ENCODE measurements around the gene MMRN2. TPM values are rescaled to one million over a fixed set of nuclear protein-coding genes. Genes with fewer than 3 reads are reported as not detected.

MMRN2 gene
- total and polyA plus RNA-seq, 8 donors = 20.6 to 41.8 (median 30.2) TPM

GRCh38 chr10:86904600-86904999, 52.8 kb downstream of the MMRN2 start:
- H3K9me3 ChIP-seq = peaks cover 0 to 4% of the 10 kb centered on the region in 2 donors
- ATAC-seq (no peak), DNase-seq (no peak)
- no peak overlapping the region for H3K4me3 ChIP-seq
- H3K27ac ChIP-seq = no peak overlapping the region
- peaks cover 0 to 5% of the 10 kb centered on the region in 2 donors for H3K4me1 ChIP-seq
- TF ChIP-seq CTCF (IDR thresholded peaks at IDR 0.05) = no peak
- H3K27me3 ChIP-seq = no peaks in the 10 kb centered on the region
- no peaks in the 10 kb centered on the region for H3K36me3 ChIP-seq
- intact Hi-C loops (cut with DNase I) = no loop called here

- ATAC-seq (peak; percentile 86), DNase-seq (peak in 3 of 4 donors; percentile 63 to 92 (median 82))
- peaks cover 0 to 4% of the 10 kb centered on the region in 2 donors for H3K27me3 ChIP-seq
- TF ChIP-seq CTCF (IDR thresholded peaks at IDR 0.05) = no peak
- no peaks in the 10 kb centered on the region for H3K9me3 ChIP-seq
- no peak overlapping the region for H3K4me3 ChIP-seq
- peaks cover 0 to 5% of the 10 kb centered on the region in 2 donors for H3K4me1 ChIP-seq
- no peak overlapping the region for H3K27ac ChIP-seq
- intact Hi-C loops (cut with DNase I) = no loop called here
- H3K36me3 ChIP-seq = no peaks in the 10 kb centered on the region
These were observed 56.5 kb downstream of the MMRN2 start for GRCh38 chr10:86900955-86901354.

GRCh38 chr10:86899670-86900276, 57.6 kb downstream of the MMRN2 start:
- DNase-seq = peak in 2 of 4 donors; percentile 52 to 74
- no peak overlapping the region for H3K4me3 ChIP-seq
- H3K9me3 ChIP-seq = no peaks in the 10 kb centered on the region
- H3K4me1 ChIP-seq = peaks cover 0 to 5% of the 10 kb centered on the region in 2 donors
- intact Hi-C loops (cut with DNase I) = no loop called here
- peaks cover 0 to 4% of the 10 kb centered on the region in 2 donors for H3K27me3 ChIP-seq
- H3K36me3 ChIP-seq = no peaks in the 10 kb centered on the region
- ATAC-seq = peak; percentile 92
- peak; percentile 56 to 59 for TF ChIP-seq CTCF (IDR thresholded peaks at IDR 0.05)
- H3K27ac ChIP-seq = no peak overlapping the region

- Histone ChIP-seq H3K4me1 (peaks cover 0 to 5% of the 10 kb centered on the region in 2 donors), H3K36me3 (no peaks in the 10 kb centered on the region), H3K27ac (no peak overlapping the region), H3K9me3 (no peaks in the 10 kb centered on the region), H3K27me3 (peaks cover 0 to 4% of the 10 kb centered on the region in 2 donors), H3K4me3 (no peak overlapping the region)
- no peak for DNase-seq
- no peak for ATAC-seq
- TF ChIP-seq CTCF (IDR thresholded peaks at IDR 0.05) = no peak
- intact Hi-C loops (cut with DNase I) = no loop called here
These were observed 58.3 kb downstream of the MMRN2 start for GRCh38 chr10:86899132-86899531.

- H3K27ac ChIP-seq = no peak overlapping the region
- intact Hi-C loops (cut with DNase I) = no loop called here
- H3K9me3 ChIP-seq = no peaks in the 10 kb centered on the region
- DNase-seq (no peak), ATAC-seq (no peak)
- peaks cover 0 to 5% of the 10 kb centered on the region in 2 donors for H3K4me1 ChIP-seq
- TF ChIP-seq CTCF (IDR thresholded peaks at IDR 0.05) = no peak
- no peak overlapping the region for H3K4me3 ChIP-seq
- H3K36me3 ChIP-seq = no peaks in the 10 kb centered on the region
- peaks cover 0 to 4% of the 10 kb centered on the region in 2 donors for H3K27me3 ChIP-seq
These were observed 58.9 kb downstream of the MMRN2 start for GRCh38 chr10:86898511-86898910.
